ENCODE measurements around the gene NFKBIL1.

- TF ChIP-seq CTCF (conservative IDR thresholded peaks at IDR 0.05; ENCODE audit: low read length) (no peak), EZH2phosphoT487 (IDR thresholded peaks at IDR 0.05; ENCODE audit: borderline replicate concordance) (no peak)
Observed at GRCh38 chr6:31530659-31531058, 16.7 kb upstream of the NFKBIL1 start.
